Mesenteric fat pad (tissue), 1 donor: Measurements from ENCODE around the gene TEDC2. TPM values are rescaled to one million over a fixed set of nuclear protein-coding genes. Genes with fewer than 3 reads are reported as not detected.
A peak's percentile ranks its signal among the peaks of the same experiment; 100 is the strongest.

Source experiments
- DNase-seq: peaks from one replicate; pipeline ENCODE4 v3.0.0-alpha.2; 2020; ENCODE audit warnings: low spot score
- microRNA-seq: library from miRNA; unstranded; fragments of <30 nt; microRNA quantifications from one replicate; pipeline ENCODE4 v1.2.0, GENCODE V29; 2020; ENCODE audit warnings: borderline number of aligned reads
- total RNA-seq: library from RNA; stranded (reverse); fragmentation: NEBNext Ultra II Directional; extraction: Animal tissue kit (Norgen Biotek cat#: 25700); gene quantifications from one replicate; pipeline ENCODE4 v1.2.1, GENCODE V29; 2021
- donor health status: DM: yes; HTN: yes; CAD: no.

The TEDC2 gene
- total RNA-seq, 1 donor from 2014 or later = not detected

GRCh38 chr16:2508722-2509400 is 49.0 kb downstream of the TEDC2 start:
- DNase-seq = no peak

- no peak for DNase-seq
Observed at GRCh38 chr16:2511128-2511800, 51.4 kb downstream of the TEDC2 start.

GRCh38 chr16:2511996-2512734 is 52.3 kb downstream of the TEDC2 start:
- DNase-seq = no peak

GRCh38 chr16:2512735-2513404 is 53.0 kb downstream of the TEDC2 start:
- no peak for DNase-seq

- DNase-seq = peak; percentile 97
Observed at GRCh38 chr16:2513405-2514332, 53.8 kb downstream of the TEDC2 start, which contains the start of gene ATP6V0C. Gene ATP6V0C (plus strand): TSS chr16:2513952. CDS start chr16:2514104, 152 bp downstream.

Small RNAs within 50 kb of the gene (microRNA-seq; reads per million reads assigned to microRNA genes)
- gene MIR6767 (not detected), gene MIR6768 (not detected)

Other genes starting within 250 kb of the TEDC2 start
- 2.9 TPM for gene BRICD5, start 249.2 kb upstream of the TEDC2 start, total RNA-seq
- gene PGP, start 245.3 kb upstream of the TEDC2 start, total RNA-seq = 11.8 TPM
- 15.1 TPM for gene E4F1, start 236.5 kb upstream of the TEDC2 start, total RNA-seq
- gene DNASE1L2, start 223.7 kb upstream of the TEDC2 start, total RNA-seq = 0.39 TPM
- 44.4 TPM for gene ECI1, start 208.5 kb upstream of the TEDC2 start, total RNA-seq
- 123 TPM for gene RNPS1, start 192.0 kb upstream of the TEDC2 start, total RNA-seq
- 19.5 TPM for gene ABCA3, start 119.4 kb upstream of the TEDC2 start, total RNA-seq
- 3.9 TPM for gene CCNF, start 30.7 kb upstream of the TEDC2 start, total RNA-seq
- gene NTN3, start 11.2 kb downstream of the TEDC2 start, total RNA-seq = not detected
- 24.9 TPM for gene TBC1D24, start 15.0 kb downstream of the TEDC2 start, total RNA-seq
- 203 TPM for gene ATP6V0C, start 53.8 kb downstream of the TEDC2 start, total RNA-seq
- 45.3 TPM for gene AMDHD2, start 60.3 kb downstream of the TEDC2 start, total RNA-seq
- gene CEMP1, start 71.3 kb downstream of the TEDC2 start, total RNA-seq = not detected
- gene PDPK1, start 77.9 kb downstream of the TEDC2 start, total RNA-seq = 43.0 TPM
- gene KCTD5, start 222.4 kb downstream of the TEDC2 start, total RNA-seq = 18.5 TPM